ENCODE data around the gene SLC25A11.

Gene SLC25A11

DNA sequence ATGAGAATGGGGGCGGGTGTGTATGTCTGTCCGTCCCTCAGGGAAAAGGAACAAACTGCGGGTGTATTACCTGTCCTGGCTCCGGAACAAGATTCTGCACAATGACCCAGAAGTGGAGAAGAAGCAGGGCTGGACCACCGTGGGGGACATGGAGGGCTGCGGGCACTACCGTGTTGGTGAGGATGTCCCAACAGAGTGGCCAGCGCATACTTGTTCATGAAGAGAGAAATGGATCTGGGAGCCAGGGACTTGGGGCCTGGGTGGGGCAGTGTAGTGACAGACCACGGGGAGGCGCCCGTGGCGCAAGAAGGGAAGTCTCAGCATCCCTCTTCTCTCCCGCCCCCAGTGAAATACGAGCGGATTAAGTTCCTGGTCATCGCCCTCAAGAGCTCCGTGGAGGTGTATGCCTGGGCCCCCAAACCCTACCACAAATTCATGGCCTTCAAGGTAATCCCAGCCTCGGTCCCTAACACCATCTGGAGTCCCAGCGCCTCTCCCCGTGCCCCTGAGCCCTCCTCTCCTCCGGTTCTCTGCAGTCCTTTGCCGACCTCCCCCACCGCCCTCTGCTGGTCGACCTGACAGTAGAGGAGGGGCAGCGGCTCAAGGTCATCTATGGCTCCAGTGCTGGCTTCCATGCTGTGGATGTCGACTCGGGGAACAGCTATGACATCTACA is 44.1 kb downstream of the SLC25A11 start:
- no peak for DNase-seq (ENCODE audit: low read depth)

DNA sequence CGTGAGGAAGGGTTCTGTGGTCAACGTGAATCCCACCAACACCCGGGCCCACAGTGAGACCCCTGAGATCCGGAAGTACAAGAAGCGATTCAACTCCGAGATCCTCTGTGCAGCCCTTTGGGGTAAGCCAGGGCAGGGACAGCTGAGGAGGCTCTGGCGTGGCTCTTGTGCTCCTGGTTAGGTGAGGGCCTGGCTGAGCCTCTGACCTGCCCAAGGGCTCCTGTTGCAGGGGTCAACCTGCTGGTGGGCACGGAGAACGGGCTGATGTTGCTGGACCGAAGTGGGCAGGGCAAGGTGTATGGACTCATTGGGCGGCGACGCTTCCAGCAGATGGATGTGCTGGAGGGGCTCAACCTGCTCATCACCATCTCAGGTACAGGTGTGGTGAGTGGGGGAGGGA is 44.7 kb downstream of the SLC25A11 start:
- no peak for DNase-seq (ENCODE audit: low read depth)

DNA sequence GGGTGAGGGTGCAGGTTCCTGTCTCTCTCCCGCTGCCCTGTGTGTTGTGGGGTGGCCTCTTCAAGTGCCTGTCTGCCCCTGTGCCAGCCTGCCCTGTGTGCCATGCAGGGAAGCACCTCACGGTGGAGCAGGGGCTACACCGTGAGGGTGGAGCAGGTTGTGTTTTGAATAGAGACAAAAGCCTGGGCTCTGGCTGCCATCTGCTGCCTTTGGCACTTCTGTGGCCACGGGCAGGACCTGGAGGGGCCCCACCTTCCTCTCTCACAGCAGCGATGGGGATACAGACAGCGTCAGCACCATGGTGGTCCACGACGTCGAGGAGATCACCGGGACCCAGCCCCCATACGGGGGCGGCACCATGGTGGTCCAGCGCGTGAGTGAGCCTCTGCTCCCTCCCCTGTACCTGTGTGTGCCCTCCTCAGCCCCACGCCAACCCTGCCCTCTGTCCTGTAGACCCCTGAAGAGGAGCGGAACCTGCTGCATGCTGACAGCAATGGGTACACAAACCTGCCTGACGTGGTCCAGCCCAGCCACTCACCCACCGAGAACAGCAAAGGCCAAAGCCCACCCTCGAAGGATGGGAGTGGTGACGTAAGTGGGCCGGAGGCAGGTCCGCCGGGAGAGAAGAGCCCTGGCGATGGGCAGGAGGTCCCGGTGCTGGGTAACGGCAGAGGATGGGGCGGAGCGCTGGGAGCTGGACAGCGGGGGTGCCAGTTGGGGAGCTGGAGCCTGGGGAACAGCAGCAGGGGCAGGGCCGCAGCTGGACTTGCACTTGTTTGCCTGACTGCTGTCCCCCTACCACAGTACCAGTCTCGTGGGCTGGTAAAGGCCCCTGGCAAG is 45.9 kb downstream of the SLC25A11 start:
- DNase-seq (ENCODE audit: low read depth): no peak

DNA sequence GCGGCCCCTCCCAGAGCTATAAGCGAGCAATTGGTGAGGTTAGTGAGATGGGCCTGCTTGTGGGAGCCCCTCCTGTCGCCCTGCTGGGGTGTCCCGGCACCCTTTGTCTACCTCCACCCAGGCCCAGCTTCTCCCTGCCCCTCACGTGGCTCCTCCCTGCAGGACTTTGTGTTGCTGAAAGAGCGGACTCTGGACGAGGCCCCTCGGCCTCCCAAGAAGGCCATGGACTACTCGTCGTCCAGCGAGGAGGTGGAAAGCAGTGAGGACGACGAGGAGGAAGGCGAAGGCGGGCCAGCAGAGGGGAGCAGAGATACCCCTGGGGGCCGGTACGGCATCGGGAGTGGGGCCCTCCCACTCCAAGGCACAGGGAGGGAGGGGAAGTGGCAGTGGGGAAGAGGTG is 46.6 kb downstream of the SLC25A11 start:
- DNase-seq (ENCODE audit: low read depth): no peak

DNA sequence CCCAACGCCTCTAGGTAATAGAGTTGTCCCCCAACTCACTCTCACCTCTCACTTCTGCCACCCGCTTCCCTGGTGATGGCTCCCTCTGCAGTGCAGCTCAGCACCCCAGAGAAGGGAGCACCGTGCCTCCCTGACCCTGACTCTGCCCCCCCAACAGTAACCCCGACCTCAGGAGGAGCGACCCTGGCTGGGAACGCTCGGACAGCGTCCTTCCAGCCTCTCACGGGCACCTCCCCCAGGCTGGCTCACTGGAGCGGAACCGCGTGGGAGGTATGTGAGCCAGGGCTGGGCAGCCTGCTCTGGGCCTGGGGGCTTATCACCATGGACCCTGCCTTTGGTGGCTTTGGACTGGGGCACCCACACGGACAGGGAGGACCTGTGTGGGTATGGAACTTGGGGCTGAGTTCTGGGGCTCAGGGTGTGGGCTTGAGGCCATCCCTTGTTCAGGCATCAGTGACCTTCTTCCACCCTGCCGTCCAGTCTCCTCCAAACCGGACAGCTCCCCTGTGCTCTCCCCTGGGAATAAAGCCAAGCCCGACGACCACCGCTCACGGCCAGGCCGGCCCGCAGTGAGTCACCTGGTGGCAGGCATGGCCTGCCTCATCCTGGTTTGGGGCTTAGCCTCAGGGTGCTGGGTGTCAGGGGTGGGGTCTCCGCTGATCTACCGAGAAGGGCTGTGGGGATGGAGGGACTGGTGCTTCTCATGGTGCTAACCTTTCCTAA is 47.2 kb downstream of the SLC25A11 start:
- DNase-seq (ENCODE audit: low read depth): no peak

DNA sequence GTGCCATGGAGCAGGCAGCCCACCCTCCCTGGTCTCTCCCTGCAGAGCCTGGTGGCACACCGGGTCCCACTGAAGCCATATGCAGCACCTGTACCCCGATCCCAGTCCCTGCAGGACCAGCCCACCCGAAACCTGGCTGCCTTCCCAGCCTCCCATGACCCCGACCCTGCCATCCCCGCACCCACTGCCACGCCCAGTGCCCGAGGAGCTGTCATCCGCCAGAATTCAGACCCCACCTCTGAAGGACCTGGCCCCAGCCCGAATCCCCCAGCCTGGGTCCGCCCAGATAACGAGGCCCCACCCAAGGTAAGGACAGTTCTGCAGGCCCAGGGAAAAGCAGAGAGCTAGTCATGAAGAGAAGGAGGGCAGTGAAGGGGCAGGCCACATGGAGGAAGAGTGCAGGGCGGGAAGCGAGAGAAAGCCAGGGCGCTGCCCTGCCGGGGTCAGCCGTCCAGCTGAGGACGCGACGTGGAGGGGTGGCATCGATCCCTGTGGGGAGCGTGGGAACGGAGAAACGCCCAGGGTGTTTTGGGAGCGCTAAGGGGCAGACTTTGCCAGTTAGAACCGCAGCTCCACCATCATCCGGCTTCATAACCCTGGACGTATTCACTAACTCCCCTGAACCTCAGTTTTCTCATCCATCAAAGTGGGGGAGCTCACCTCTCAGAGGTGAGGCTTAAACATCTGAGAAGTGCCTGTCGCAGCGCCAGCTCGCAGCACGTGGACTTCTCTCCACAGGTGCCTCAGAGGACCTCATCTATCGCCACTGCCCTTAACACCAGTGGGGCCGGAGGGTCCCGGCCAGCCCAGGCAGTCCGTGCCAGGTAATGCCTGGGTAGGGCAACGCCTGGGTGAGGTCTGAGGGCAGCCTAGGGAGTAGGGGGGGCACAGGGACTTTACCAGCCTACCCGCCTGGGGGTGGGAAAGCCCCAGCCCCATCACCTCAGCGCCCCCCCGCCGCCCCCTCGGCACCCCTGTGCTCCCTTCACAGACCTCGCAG is 48.1 kb downstream of the SLC25A11 start:
- DNase-seq (ENCODE audit: low read depth): no peak

DNA sequence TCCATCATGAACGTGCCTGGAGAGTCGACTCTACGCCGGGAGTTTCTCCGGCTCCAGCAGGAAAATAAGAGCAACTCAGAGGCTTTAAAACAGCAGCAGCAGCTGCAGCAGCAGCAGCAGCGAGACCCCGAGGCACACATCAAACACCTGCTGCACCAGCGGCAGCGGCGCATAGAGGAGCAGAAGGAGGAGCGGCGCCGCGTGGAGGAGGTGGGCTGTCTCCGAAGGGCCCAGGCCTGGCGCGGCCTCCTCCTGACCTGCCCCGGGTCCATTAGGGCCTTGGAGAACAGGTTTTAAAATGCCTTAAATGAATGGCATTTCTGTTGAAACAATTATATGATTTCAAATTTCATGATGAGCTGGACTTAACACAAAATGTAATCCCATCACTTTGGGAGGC is 52.3 kb downstream of the SLC25A11 start:
- no peak for DNase-seq (ENCODE audit: low read depth)

Measured in stimulated activated CD8-positive, alpha-beta memory T cell treated with anti-CD3 and anti-CD28 coated beads, Interleukin-12 subunit alpha, Interleukin-12 subunit beta, amount 100 ng/mL, for 4 hours (primary cell).